GM23248 (cell line): ENCODE measurements around the gene BTBD7.

Experiments
- EZH2 ChIP-seq: fragments of 200-600 bp; sonication (generic); IDR thresholded peaks from 2 replicates; pipeline ENCODE4 v1.6.1; 2018; ENCODE audit warnings: antibody characterized with exemption, mild to moderate bottlenecking; ENCODE audit not compliant: insufficient read depth, poor library complexity, severe bottlenecking
- EZH2phosphoT487 ChIP-seq: fragments of 200-600 bp; sonication (generic); IDR thresholded peaks from 2 replicates; pipeline ENCODE4 v1.6.1; 2018; ENCODE audit warnings: antibody characterized with exemption, moderate library complexity, mild to moderate bottlenecking, low read depth; ENCODE audit not compliant: insufficient read depth

GRCh38 chr14:93212432-93212831 is 120.4 kb downstream of the BTBD7 start:
- no peak for TF ChIP-seq EZH2phosphoT487
- TF ChIP-seq EZH2 = no peak
